ENCODE results near the gene NR2F2.

DNA sequence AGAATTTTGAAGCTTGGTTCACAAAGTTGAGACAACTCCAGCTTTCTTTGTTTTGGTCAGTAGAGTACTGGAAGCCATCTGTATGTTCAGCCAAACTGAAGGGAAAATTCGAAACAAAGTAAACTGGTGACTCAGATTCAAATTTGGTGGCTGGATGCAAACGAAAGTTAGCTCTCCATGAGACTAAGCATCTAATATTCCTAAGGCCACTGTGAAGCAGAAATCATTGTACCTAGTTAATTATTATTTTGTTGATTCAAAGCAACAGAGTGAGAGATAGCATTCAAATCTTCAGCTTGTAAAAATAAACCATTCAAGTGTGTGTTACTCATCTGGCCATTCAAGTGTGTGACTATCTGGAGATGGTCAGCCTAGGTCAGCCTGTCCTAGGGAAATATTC, 42.1 kb downstream of the NR2F2 start:
- TF ChIP-seq TAF1 (IDR thresholded peaks at IDR 0.05; ENCODE audit: borderline replicate concordance, insufficient read depth, low read length): no peak
- no peak for TF ChIP-seq REST (IDR thresholded peaks at IDR 0.05; ENCODE audit: insufficient read depth in 1 of 2, low read depth in 2 of 2, low read length in 2 of 2)
- TF ChIP-seq POLR2AphosphoS5 (IDR thresholded peaks at IDR 0.05; ENCODE audit: low read depth, low read length): no peak
- TF ChIP-seq SIN3A (IDR thresholded peaks at IDR 0.05; ENCODE audit: borderline replicate concordance, insufficient read depth, low read length): no peak

Data from PFSK-1 (cell line).